ENCODE measurements around the gene PRR13.
A peak's percentile ranks its signal among the peaks of the same experiment; 100 is the strongest.
"Not testable (repeated sequence)": the region's sequence is repeated elsewhere in the genome, so short reads cannot be mapped to it uniquely, and the experiment has no call there.

PRR13 gene

DNA sequence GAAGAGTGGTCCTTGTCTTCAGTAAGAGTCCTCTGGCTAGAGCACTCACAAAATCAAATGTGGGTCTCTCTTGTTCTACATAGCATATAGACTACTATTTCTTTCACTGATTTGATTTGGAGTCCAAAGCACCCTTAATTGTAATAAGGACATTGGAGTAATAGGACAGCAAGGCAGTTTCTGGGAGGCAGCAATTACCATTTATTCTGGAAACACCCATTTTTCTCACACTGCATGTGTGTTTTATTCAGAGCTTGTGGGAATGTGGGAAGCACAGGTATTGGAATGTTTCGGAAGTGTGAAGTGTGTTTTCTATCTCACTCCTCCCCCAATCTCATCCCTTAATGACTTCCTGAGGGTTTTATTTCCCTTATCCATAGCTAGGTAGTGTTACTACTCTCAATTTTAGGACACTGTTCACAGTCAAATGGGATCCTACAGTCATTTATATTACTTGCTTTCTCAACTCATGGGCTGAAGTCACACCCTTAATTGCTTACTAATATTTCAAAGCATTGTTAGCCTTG lies 30.6 kb downstream of the PRR13 start:
- DNase-seq (ENCODE audit: low read depth) = no peak

- DNase-seq (ENCODE audit: low read depth) = no peak
These were observed 32.5 kb downstream of the PRR13 start for GRCh38 chr12:53474077-53474476.

DNA sequence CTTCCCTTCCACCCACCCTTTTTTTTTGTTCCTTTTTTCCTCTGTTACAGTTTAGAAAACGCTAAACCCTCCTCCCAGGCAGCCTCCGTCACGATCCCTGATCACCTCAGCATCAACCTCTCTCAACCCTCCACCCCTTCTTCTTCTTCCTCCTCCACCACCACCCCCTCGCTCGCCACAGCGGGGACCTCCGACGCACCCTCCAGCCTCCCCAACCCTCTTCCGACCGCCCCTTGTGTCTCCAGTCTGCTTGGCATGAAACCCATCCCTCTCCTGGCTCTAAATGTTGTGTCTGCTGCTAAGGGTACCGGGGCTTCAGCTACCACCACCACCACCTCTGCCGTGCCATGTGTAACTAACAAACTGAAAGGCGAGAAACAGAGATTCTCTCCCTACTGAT lies 33.3 kb downstream of the PRR13 start:
- DNase-seq (ENCODE audit: low read depth) = no peak

- no peak for DNase-seq (ENCODE audit: low read depth)
These were observed 35.3 kb downstream of the PRR13 start for GRCh38 chr12:53476769-53477209.

- no peak for DNase-seq (ENCODE audit: low read depth)
These were observed 37.3 kb downstream of the PRR13 start for GRCh38 chr12:53478865-53479264.

DNA sequence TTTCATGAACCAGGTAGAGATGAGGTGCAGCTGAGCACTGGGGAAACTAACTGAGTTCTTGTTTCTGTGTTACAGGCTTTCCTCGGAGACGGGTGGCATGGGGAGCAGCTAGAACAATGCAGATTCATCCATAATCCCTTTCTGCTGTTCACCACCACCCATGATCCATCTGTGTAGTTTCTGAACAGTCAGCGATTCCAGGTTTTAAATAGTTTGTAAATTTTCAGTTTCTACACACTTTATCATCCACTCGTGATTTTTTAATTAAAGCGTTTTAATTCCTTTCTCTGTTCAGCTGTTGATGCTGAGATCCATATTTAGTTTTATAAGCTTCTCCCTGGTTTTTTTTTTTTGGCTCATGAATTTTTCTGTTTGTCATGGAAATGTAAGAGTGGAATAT lies 37.8 kb downstream of the PRR13 start:
- DNase-seq (ENCODE audit: low read depth) = no peak

DNA sequence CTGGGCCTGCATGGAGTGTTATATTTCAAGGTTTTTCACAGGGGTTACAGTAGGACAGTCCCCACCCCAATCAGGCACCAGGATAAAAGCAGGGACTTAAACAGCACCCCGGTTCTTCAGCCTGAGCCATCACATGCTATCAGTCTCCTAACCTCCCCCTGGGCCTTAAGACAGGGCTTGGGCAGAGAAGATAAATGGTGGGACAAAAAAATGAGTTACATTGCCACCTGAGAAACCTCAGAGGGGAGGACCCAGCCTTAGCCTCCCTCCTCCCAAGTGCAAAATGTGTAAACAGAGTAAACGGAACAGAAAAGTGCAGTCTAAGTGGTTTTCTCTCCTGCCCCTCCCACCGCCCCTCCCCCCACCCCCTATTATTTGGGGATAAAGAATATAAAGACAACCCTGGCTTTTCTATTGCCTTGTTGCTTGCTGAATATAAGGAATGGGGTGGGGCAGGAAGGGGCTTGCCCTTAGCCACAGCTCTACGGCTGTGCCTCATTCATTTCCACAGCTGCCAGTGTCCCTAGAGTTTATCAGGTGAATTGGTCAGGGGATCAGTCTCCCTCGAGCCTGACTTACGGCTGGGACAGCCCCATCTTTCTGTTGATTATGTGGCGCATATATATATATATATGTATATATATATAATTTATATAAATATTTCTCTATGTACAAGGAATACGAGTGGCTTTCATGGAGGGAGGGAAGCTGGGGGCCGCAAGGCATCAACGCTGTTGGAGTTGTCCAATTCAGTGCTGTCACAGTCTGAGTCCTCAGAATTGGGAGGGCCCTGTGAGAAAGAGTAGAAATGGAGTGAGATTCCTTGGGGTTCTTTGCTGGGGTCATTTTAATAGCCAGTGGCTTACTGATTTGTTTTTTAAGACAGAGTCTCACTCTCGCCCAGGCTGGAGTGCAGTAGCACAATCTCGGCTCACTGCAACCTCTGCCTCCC lies 39.2 kb downstream of the PRR13 start:
- no peak for DNase-seq (ENCODE audit: low read depth)

GRCh38 chr12:53481458-53481857 lies 39.9 kb downstream of the PRR13 start:
- not testable (repeated sequence) for DNase-seq (ENCODE audit: low read depth)

DNA sequence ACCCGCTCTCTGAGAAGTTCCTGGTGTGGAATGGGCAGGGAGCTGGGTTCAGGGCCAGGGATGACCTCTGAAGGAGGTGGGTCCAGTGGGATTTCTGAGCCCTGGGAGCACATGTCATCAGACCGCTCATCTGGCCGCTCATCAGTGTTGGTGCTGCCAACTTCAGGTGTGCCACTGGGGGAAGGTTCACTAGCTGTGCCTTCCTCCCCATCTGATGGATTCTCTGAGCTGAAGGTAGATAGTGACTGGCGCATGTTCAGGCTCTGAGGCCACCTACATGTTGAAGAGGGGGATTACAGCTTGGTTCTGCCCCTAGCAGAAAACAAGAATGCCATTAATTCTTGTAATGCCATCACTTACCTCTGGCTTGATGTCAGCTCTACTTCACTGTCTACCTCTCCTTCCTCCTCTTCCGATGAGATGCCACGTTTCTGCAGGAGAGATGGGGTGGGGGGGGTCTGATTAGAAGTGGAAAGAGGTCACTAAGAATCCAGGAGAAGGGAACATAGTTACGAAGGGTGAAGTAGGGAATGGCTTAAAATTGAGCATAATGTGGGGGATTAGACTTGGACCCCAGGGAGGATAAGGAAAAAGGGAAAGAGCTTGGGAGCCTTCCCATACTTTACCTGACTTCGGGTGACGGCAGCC lies 40.5 kb downstream of the PRR13 start:
- DNase-seq (ENCODE audit: low read depth) = no peak

GRCh38 chr12:53482626-53483168 lies 41.2 kb downstream of the PRR13 start:
- no peak for DNase-seq (ENCODE audit: low read depth)

- DNase-seq (ENCODE audit: low read depth) = no peak
These were observed 41.9 kb downstream of the PRR13 start for GRCh38 chr12:53483225-53483978.

DNA sequence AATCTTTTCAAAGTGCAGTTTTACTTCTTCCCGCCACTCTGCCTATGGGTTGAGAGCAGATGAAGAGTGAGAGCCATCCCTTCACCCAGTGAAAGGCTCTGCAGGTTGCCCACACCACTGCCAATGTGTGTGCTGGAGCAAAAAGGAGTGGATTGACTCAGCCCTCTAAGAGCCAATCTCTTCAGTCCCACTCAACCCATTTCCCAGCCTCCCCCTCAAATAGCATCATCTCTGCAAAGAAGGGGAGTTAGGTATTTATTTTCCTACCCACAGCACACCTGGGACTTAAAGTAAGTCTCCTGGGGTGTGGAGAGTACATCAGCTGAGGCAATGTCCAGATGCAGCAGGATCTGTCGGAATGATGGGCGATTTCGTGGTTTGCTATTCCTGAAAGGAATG lies 42.4 kb downstream of the PRR13 start:
- DNase-seq (ENCODE audit: low read depth) = no peak

DNA sequence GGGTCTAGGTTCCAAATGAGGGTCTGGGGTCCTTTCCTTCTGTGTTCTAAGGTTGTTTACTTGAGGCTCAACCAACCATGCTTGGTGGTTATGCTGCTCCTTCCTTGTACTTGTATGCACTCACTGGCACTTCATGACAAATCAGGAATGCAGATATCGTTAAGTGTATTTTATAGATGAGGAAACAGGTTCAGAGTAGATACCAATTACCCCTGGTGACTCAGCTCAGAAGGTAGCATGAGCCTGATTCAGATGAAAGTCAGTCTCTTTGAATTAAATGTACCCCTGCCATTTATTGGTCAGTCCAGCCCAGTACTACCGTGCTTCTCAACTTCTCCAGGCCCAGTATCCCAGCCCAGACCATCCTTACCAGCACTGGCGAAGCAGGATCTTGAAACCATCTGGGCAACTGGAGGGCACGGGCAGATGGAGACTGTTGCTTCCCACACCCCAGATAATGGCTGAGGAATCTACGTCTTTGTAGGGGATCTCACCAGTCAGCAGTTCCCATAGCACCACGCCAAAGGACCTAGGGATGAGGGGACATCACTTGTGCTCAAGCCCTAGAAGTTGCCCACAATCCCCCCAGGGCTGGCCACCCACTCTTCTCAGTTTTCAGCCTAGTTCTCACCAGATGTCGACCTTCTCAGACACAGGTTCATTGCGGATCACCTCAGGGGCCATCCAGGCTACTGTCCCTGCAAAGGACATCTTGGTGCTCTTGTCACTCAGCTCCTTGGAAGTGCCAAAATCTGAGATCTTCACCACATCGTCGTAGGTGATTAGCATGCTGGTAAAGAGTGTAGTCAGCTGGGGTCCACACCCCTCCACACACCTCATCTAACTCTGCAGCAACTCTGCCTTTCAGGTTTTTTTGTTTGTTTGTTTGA lies 43.4 kb downstream of the PRR13 start:
- DNase-seq (ENCODE audit: low read depth) = no peak

DNA sequence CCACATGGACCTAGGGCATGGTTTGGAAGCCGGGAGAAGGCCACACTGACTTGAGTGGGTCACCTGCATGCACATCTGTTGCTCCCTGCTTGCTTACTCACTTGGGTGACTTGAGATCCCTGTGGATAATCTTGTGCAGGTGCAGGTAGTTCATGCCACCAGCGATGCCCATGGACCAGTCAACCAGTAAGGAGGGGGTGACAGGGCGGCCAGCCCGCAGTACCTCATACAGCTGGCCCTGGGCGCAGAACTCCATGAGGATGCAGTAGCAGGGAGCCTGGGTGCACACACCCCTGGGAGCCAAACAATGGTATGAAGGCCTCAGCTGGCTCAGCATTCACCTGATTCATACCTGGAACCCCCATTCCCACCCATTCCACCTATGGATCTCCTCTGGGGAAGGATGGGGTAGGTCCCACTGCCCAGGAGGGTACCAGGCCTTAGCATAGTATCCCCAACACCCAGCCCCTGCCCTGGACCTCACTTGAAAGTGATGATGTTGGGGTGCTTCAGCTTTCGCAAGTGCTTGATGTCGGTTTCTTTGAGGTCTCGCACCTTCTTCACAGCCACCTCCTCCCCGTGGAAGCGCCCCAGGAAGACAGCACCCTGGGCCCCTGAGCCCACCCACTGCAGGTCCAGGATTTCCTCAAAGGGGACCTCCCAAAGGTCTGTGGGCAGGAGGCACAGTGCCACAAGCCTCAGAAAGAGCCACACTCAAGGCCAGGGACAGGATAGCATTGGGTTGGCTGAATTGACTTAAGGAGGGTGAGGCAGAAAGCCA lies 44.6 kb downstream of the PRR13 start:
- no peak for DNase-seq (ENCODE audit: low read depth)

GRCh38 chr12:53486736-53487487 lies 45.4 kb downstream of the PRR13 start:
- no peak for DNase-seq (ENCODE audit: low read depth)

DNA sequence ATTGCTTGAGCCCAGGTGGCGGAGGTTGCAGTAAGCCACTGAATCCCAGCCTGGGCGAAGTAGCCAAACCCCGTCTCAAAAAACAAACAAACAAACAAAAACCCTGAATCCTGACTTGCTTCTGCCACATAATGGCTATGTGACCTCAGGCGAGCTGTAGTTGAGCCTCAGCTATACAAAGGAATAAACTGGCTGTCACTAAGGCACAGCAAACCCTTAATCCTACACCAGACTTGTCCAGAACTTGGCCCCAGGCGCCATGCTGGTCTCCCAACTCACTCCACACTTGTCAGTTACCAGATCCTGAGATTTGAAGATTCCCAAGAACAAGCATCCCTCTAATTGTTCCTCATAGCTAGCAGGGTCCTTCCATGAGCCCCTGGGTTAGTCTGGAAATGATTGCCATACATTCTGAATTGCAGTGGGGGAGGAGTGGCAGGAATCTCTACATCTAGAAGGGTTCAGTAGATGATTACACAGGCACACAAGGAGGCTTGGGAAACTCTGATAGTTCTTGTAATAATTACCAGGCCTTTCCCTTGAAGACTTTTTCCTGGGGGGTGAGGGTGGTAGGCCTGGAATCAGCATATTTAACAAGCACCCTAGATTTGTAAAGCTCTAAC lies 47.8 kb downstream of the PRR13 start:
- no peak for DNase-seq (ENCODE audit: low read depth)

- no peak for DNase-seq (ENCODE audit: low read depth)
These were observed 50.7 kb downstream of the PRR13 start for GRCh38 chr12:53492188-53492587.

DNA sequence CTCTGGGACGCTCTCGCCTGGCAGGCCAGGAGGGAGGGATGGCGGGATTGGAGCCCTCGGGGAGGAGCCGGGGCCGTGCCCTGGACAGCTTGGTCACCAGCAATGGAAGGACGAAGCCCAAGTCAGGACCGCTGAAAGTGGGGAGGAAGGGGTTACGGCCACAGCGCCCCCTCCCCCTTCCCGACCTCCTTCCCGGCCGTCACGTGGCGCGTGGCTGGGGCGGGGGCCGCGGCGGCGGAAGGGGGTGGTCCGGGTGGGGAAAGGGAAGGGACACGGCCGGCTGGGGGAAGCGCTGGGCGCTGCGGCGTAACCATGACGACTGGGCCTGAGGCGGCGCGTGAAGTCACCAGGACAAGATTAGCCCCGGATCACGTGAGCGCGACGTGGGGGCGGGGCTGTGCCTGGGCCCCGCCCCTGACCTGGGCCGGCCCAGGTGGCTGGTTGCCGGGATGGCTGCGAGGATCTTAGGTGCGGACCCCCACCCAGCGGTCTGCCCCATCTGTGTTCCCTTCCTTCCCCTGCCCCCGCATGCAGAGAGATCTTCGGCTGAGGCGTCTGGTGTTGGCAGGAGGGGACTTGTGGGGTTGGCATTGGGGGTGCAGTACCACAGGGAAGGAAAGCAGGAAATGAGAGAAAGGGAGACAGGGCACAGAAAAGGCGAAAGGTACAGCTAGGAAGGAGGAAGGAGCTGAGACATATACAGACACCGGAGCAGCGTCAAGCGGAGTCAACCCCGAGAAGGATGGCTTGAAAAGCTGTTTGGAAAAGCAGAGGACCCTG lies 51.5 kb downstream of the PRR13 start:
- DNase-seq (ENCODE audit: low read depth) = peak; percentile 66

All from stimulated activated CD8-positive, alpha-beta memory T cell treated with anti-CD3 and anti-CD28 coated beads, Interleukin-15, amount 100 ng/mL, for 1 hour (primary cell).